Right lobe of liver (tissue), 6 donors: ENCODE data around the gene LAMB3. TPM values are rescaled to one million over a fixed set of nuclear protein-coding genes. Genes with fewer than 3 reads are reported as not detected.

ENCODE experiments used
- ATAC-seq, 4 donors: fragments of 200-7000 bp; cut with Tn5 transposase; one replicate each; pipeline ENCODE4 v1.9.1; 2020; ENCODE audit warnings: mild to moderate bottlenecking in 4 of 4, moderate library complexity in 4 of 4
- DNase-seq, 3 donors: peaks; one replicate each; pipeline ENCODE4 v3.0.0-alpha.2; 2020
- H3K27ac ChIP-seq, 3 donors: fragments of 200-600 bp; one replicate each; pipeline ENCODE4 v1.8.0; 2022
- H3K27me3 ChIP-seq, 2 donors: fragments of 200-600 bp; one replicate each; pipeline ENCODE4 v1.8.0; 2022
- H3K36me3 ChIP-seq, 4 donors: fragments of 200-600 bp; sonication (generic) in 1 of 4; one replicate each; pipeline versions ENCODE4 v1.5.1 to v1.8.0; 2017 to 2022; ENCODE audit warnings: control low read depth in 1 of 4
- H3K4me1 ChIP-seq, 4 donors: fragments of 200-600 bp; sonication (generic) in 1 of 4; one replicate each; pipeline versions ENCODE4 v1.5.1 to v1.8.0; 2017 to 2022; ENCODE audit warnings: control low read depth in 1 of 4
- H3K4me3 ChIP-seq, 3 donors: fragments of 200-600 bp; one replicate each; pipeline ENCODE4 v1.8.0; 2022
- H3K9me3 ChIP-seq, 4 donors: fragments of 200-600 bp; sonication (generic) in 1 of 4; one replicate each; pipeline versions ENCODE4 v1.5.1 to v1.8.0; 2017 to 2022; ENCODE audit warnings: control low read depth in 1 of 4
- POLR2A ChIP-seq: fragments of 450-650 bp; IDR thresholded peaks from one replicate; pipeline ENCODE4 v1.6.1; 2017; ENCODE audit warnings: antibody characterized with exemption, mild to moderate bottlenecking
- WGBS: methylation state at CpG from one replicate; pipeline ENCODE4 v1.1.6; 2018; ENCODE audit warnings: low coverage, low lambda C conversion rate; ENCODE audit not compliant: insufficient coverage; ENCODE audit errors: missing lambda C conversion rate; 5-methylcytosine and 5-hydroxymethylcytosine counted together
- intact Hi-C, 2 donors: fragments of 100-400 bp; cut with DNase I; formaldehyde crosslinking; loops; one replicate each; pipeline versions ENCODE4 v1.11.2 to v1.14.1; 2022
- total RNA-seq, 6 experiments: library from RNA; depleted of rRNA in 2 of 6; stranded (reverse); fragments of >200 nt in 2 of 6; fragmentation: NEBNext Ultra II Directional in 3 of 6; extraction: Animal tissue kit (Norgen Biotek cat#: 25700) in 3 of 6; gene quantifications; one replicate each; pipeline versions ENCODE4 v1.1.0 to v1.2.4, GENCODE V29; 2016 to 2023
- TF ChIP-seq, protein P1 (sequence below), 4 donors: fragments of 200-600 bp in 3 of 4; fragments of 450-650 bp in 1 of 4; IDR thresholded peaks; one replicate each; pipeline versions ENCODE4 v1.5.1 to v1.8.0; 2016 to 2022; ENCODE audit warnings: antibody characterized with exemption in 4 of 4, mild to moderate bottlenecking in 2 of 4
- donor health status: DM: no; HTN: yes; CAD: no.
- donor health status: DM: no; HTN: no; CAD: no.
- donor health status: DM: no; HTN: no; CAD: no.
- donor health status: DM: no; HTN: yes; CAD: no.
- donor health status: DM: no; HTN: yes; CAD: no.

Gene LAMB3
- total RNA-seq, 6 experiments from 2014 or later = 5.0 to 14.6 (median 8.4) TPM

DNA sequence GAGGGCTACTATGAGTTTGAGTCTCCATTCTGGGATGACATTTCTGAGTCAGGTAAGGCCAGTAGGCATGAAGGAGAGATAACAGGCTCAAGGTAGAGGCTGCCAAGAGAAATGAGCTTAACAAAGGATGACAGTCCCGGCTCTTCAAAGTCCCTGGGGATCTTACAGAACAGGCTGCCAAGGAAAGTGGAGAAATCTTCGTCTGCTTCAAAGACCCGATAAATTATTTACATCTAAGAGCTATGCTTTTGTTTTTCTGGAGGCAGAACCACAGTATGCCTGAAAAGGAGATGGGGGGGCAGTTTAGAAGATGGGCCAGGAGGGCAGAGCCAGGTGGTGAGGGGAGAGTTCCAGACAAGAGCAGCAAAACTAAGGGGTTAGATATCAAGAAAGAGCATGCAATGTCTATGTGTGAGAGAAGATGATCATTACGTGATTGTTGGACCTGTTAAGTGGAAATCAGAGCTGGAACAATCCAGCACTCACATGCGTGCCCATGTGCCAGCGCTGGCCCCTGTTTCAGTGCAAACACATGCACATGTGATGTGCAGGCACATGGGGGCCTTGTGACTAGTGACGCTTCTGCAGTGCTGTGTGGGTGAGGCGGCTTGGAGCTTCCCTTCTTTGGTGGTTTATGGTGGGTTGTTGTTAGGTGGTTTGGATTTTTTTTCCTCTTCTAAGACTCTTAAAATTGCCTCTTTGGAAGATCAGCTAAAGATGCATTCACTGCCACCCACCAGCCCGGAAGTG is 43.0 kb downstream of the LAMB3 start:
- DNase-seq (no peak), ATAC-seq (no peak)
- Histone ChIP-seq H3K36me3 (no peaks in the 10 kb centered on the region), H3K4me3 (no peak overlapping the region), H3K27ac (no peak overlapping the region), H3K9me3 (no peaks in the 10 kb centered on the region), H3K4me1 (no peaks in the 10 kb centered on the region), H3K27me3 (no peaks in the 10 kb centered on the region)
- intact Hi-C loops = no loop called here
- 85% methylated on average over 8 of the region's 9 CpGs for WGBS
- TF ChIP-seq, protein P1, sequence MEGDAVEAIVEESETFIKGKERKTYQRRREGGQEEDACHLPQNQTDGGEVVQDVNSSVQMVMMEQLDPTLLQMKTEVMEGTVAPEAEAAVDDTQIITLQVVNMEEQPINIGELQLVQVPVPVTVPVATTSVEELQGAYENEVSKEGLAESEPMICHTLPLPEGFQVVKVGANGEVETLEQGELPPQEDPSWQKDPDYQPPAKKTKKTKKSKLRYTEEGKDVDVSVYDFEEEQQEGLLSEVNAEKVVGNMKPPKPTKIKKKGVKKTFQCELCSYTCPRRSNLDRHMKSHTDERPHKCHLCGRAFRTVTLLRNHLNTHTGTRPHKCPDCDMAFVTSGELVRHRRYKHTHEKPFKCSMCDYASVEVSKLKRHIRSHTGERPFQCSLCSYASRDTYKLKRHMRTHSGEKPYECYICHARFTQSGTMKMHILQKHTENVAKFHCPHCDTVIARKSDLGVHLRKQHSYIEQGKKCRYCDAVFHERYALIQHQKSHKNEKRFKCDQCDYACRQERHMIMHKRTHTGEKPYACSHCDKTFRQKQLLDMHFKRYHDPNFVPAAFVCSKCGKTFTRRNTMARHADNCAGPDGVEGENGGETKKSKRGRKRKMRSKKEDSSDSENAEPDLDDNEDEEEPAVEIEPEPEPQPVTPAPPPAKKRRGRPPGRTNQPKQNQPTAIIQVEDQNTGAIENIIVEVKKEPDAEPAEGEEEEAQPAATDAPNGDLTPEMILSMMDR (IDR thresholded peaks at IDR 0.05) = no peak
- TF ChIP-seq POLR2A = no peak

DNA sequence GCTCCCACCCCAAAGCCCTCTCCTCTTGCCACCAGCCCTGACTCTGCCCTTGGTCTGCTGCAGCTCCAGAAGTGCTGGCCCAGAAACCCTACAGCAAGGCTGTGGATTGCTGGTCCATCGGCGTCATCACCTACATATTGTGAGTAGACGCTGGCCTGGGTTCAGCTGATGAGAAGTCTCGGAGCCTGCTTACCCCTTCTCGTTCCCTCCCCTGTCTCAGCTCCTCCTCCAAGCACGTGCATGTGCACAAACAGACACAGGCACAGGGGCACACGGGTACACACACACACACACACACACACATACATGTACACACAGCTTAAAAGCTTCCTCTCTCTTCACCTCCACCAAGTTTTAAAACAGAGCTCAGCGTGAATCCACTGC is 44.4 kb downstream of the LAMB3 start:
- ATAC-seq = no peak
- H3K27ac ChIP-seq = no peak overlapping the region
- DNase-seq = no peak

DNA sequence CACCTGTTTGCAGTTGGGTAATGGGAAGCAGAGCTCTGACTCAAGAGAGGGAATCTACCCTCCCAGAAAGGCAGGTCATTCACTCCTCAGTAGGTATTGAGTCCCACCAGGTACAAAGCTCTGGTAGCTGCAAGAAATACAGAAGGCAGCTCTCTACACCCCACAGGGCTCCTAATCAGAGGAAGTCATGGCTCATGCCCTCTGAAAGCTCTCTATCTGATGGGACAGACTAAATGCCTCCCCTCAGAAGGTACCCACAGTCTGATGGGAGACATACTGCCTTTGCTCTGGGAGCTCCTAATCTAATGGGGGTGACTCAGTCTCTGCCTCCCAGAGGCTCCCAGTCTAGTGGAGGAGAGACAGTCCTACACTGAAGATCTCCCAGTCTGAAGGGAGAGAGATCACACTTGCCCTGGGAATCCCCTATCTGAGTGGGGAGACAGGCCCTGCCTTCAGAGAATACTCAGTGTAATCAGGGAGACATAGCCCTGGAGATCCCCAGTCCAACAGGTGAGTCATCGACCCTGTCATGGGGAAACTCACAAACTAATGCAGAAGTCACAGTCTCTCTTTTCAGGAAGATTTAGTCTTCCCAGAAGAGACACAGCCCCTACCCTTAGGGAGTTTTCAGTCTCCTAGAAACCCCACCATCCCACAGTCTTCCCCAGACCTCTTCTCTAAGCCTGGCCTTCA is 45.0 kb downstream of the LAMB3 start:
- intact Hi-C loops = no loop called here
- TF ChIP-seq, protein P1 (IDR thresholded peaks at IDR 0.05) = no peak
- TF ChIP-seq POLR2A = no peak
- Histone ChIP-seq H3K4me3 (no peak overlapping the region), H3K36me3 (no peaks in the 10 kb centered on the region), H3K27me3 (no peaks in the 10 kb centered on the region), H3K4me1 (no peaks in the 10 kb centered on the region), H3K27ac (no peak overlapping the region), H3K9me3 (no peaks in the 10 kb centered on the region)
- WGBS = no CpG with 5 or more reads among the region's 1 CpG
- ATAC-seq (peak in 1 of 4 donors; percentile 89), DNase-seq (no peak)

More for the DNA sequence above, 44.4 kb downstream of the LAMB3 start:
- Histone ChIP-seq H3K4me1 (no peaks in the 10 kb centered on the region), H3K27me3 (no peaks in the 10 kb centered on the region), H3K4me3 (no peak overlapping the region), H3K36me3 (no peaks in the 10 kb centered on the region), H3K9me3 (no peaks in the 10 kb centered on the region)
- TF ChIP-seq, protein P1 (IDR thresholded peaks at IDR 0.05) = no peak
- TF ChIP-seq POLR2A = no peak
- WGBS = 82% methylated on average over 5 of the region's 8 CpGs
- intact Hi-C loops = no loop called here

DNA sequence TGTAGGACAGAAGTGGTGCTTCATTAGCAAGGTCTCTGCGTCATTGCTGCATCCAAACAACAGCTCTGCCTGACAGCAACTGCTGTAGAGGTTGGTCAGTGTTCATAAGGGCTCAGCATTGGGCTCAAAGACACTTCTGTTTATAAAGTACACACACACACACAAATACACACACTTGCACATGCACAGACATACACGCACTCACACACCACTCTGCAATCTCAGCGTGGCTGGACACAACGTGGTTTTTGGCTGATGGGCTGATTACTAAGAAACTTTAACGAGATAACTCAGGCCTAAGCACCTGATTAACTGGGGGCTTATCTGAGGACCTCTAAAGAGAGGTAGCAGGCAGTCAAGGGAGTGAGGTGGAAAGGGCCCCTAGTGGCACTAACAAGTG is 48.3 kb downstream of the LAMB3 start:
- Histone ChIP-seq H3K27ac (no peak overlapping the region), H3K36me3 (no peaks in the 10 kb centered on the region), H3K4me3 (no peak overlapping the region), H3K27me3 (no peaks in the 10 kb centered on the region), H3K9me3 (no peaks in the 10 kb centered on the region), H3K4me1 (no peaks in the 10 kb centered on the region)
- intact Hi-C loops = no loop called here
- WGBS = 75% methylated on average over 4 of the region's 5 CpGs
- DNase-seq (no peak), ATAC-seq (no peak)
- TF ChIP-seq, protein P1 (IDR thresholded peaks at IDR 0.05) = no peak
- no peak for TF ChIP-seq POLR2A
